ENCODE data around the gene JUND.

GRCh38 chr19:18306209-18306887 lies 24.9 kb upstream of the JUND start:
- TF ChIP-seq NR3C1 (IDR thresholded peaks at IDR 0.05) (no peak), CTCF (IDR thresholded peaks at IDR 0.05) (no peak), BHLHE40 (IDR thresholded peaks at IDR 0.05; ENCODE audit: low read depth, low read length) (no peak), ELK1 (IDR thresholded peaks at IDR 0.05; ENCODE audit: low read depth, low read length) (no peak), MAFK (IDR thresholded peaks at IDR 0.05; ENCODE audit: partially characterized antibody) (peak; percentile 69), POLR2A (IDR thresholded peaks at IDR 0.05; ENCODE audit: low read length) (no peak), KDM1A (IDR thresholded peaks at IDR 0.05; ENCODE audit: low read depth) (no peak)

All from A549 (cell line).